ENCODE measurements around the gene HOXD1.

The HOXD1 gene

DNA sequence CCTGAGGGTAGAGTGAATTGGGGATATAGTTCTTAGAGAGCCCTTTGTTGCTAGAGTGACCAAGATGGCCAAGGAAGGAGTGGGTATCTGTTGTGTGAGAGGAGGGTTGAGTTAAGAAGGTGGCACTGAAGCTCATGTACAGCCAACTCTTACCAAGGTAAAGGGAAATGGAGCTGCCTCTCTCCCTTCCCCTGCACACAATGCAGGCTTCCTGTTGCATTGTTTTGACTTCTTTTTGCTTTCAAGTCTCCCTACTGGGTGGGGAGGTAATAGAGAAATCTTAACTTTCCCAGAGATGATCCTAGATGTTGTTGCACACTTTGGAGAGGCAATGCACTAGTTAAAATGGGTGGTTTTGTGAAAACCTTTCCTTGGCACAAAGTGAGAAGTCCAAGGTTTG, 23.8 kb downstream of the HOXD1 start:
- intact Hi-C loops (cut with DNase I) = no loop called here

DNA sequence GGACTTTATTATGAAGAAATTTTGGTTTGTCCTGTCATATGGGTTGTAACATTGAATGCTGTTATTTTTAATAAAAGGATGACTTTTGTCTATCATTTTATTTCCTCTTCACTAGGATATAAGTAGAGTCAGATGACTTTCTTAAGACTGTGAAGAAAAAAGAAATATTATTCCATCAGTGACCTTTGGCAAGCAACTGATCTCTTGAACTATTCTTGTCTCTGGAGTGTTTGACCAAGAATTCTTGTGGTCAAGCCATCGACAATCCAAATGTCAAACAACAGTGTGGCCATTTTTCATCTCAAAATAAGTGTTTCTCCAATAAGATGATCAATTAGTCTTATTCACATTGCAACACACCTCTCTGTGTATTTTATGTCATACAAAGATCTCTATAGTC, 24.9 kb downstream of the HOXD1 start:
- DNase-seq = no peak
- intact Hi-C loops (cut with DNase I) = no loop called here

More for the DNA sequence above, 23.8 kb downstream of the HOXD1 start:
- no peak for DNase-seq

DNA sequence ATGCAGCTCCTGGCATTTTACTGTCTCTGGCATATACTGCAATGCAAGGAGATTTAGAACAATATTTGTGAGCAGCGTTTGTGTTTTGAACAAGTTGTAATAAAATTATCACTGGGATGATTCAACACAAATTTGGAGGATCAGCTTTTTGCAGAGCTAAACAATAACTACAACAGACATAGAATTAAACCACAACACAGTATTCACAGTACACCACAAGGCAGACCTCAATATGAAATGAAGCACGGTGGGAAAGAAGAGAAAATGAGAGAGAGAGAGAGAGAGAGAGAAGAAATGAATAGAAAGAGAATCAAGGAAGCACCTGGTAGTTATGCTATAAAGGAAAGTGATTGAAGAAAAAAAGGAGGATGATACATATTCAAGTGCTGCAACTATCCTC, 39.4 kb downstream of the HOXD1 start:
- intact Hi-C loops (cut with DNase I) = no loop called here
- no peak for DNase-seq

DNA sequence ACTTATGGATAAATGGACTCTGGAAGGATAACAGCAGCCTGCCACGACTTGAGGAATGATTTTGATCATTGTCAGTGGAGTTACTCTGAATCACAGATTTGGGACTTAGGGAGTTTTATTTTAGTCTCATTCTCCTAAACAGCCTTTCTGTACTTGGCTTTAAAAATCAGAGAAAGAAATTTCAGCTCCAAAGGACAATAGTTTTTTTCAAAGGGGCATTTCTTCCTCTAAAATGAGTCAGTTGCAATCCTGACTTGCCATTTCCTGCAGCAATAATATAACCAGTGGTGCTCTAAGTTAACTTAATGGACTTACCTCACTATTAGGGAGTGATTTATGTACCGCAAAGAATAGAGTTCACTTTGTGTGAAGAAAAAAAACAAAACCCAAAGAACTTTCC, 45.7 kb downstream of the HOXD1 start:
- intact Hi-C loops (cut with DNase I) = no loop called here
- no peak for DNase-seq

DNA sequence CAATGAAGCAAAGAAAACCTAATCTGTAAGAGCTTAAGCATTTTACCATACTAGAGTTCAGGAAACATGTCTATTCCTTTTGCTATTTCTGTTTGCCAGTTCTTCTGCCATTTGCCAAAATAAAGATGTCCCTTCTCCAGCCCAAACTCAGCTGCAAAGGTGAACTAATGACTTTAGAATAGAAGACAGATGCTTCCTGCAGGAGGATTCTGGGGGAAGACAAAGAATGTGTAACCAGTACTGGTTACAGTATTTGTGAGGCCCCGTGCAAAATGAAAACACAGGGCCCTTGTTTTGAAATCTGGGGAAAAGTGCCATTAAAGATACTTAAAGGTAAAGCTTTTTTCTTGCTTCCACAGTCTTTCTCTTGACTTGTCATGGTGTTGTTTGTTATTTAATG, 46.5 kb downstream of the HOXD1 start:
- no peak for DNase-seq

DNA sequence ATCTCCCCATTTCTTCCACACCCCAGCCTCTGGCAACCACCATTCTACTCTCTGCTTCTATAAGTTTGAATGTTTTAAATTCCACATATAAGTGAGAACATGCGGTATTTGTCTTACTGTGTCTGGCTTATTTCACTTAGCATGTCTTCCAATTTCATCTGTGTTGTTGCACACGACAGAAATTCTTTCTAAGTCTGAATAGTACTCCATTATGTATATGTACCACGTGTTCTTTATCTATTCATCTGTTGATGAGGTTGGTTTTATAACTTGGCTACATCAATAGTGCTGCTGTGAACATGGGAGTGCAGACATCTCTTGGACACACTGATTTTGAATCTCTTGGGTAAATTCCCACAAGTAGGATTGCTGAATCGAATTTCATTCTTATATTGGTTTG, 49.0 kb downstream of the HOXD1 start:
- intact Hi-C loops (cut with DNase I) = no loop called here
- no peak for DNase-seq

More for the DNA sequence above, 46.5 kb downstream of the HOXD1 start:
- intact Hi-C loops (cut with DNase I) = no loop called here

DNA sequence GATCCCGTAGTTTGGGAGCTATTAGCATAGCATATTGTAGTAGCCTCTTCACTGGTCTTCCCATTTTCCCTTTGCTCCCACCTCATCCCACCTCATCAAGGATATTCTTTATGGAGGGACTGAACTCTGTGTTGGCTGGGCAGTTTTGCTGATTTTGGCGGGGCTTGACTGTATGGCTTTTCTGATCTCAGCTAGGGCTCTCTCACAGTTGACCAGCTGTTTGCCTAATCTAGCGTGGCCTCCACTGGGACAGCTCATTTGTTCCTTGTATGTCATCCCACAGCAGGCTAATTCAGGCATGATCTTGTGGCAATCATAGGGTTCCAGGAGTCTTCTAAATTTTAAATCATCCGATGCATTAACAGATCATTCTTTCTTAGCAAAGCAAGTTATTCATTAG, 50.6 kb downstream of the HOXD1 start:
- intact Hi-C loops (cut with DNase I) = no loop called here

DNA sequence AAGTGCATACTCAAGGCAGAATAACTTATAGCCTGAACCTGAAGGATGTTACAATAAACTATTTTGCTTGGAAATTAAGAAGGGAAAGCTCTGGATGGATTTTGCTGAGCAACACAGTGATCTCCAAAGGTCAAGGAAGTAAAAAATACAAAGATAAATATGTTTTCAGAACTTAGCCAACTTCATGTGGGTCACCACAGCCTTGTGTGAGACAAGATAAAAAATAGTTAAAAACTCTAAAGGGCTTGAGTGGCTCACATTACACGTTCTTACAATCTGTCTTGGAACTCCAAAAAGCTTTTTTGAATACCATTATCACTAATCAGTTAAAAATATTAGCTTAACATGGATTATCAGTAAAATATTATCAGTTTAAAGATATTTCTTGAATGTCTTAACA, 51.8 kb downstream of the HOXD1 start:
- intact Hi-C loops (cut with DNase I) = loop anchor here (5.0 kb wide), 1 partner anchor 48 kb away; no protein-coding TSS in a partner anchor
- no peak for DNase-seq

More for the DNA sequence above, 50.6 kb downstream of the HOXD1 start:
- no peak for DNase-seq
